Kidney (tissue), 14 donors: ENCODE data around the gene QPCTL. TPM values are rescaled to one million over a fixed set of nuclear protein-coding genes. Genes with fewer than 3 reads are reported as not detected.

ENCODE experiments used
- DNase-seq, 5 donors: peaks; one replicate each; pipeline ENCODE4 v3.0.0-alpha.2; 2013 to 2020
- FAIRE-seq: peaks from 2 replicates; lab custom pipeline; 2012; peaks lifted over from hg19 to GRCh38; lab: Jason Lieb, UNC
- H3K27ac ChIP-seq, 2 donors: one replicate each; pipeline ENCODE4 v1.7.0; 2013; ENCODE audit warnings: low read depth in 2 of 2, low read length in 2 of 2, inconsistent platforms in 1 of 2
- H3K27me3 ChIP-seq: one replicate; pipeline ENCODE4 v1.7.1; 2013; ENCODE audit warnings: low read length, inconsistent platforms; ENCODE audit not compliant: control insufficient read depth, insufficient read depth
- H3K36me3 ChIP-seq, 3 donors: one replicate each; pipeline versions ENCODE4 v1.7.0 to v1.7.1; 2013; ENCODE audit warnings: low read length in 3 of 3, control low read depth in 1 of 3, inconsistent platforms in 1 of 3; ENCODE audit not compliant: insufficient read depth in 3 of 3, control insufficient read depth in 2 of 3
- H3K4me1 ChIP-seq, 3 donors: one replicate each; pipeline versions ENCODE4 v1.7.0 to v1.7.1; 2013; ENCODE audit warnings: low read length in 3 of 3, inconsistent platforms in 1 of 3, low read depth in 1 of 3; ENCODE audit not compliant: control insufficient read depth in 2 of 3, insufficient read depth in 2 of 3
- H3K4me3 ChIP-seq, 3 donors: one replicate each; pipeline versions ENCODE4 v1.7.0 to v1.8.1; 2013; ENCODE audit warnings: low read length in 3 of 3, control low read depth in 1 of 3, inconsistent platforms in 1 of 3
- H3K9ac ChIP-seq, 3 donors: one replicate each; pipeline versions ENCODE4 v1.7.0 to v1.7.1; 2013; ENCODE audit warnings: low read length in 3 of 3, control low read depth in 1 of 3, inconsistent platforms in 1 of 3
- H3K9me3 ChIP-seq, 3 donors: one replicate each; pipeline versions ENCODE4 v1.7.0 to v1.7.1; 2013; ENCODE audit warnings: low read length in 3 of 3, control low read depth in 1 of 3, inconsistent platforms in 1 of 3; ENCODE audit not compliant: control insufficient read depth in 2 of 3, insufficient read depth in 1 of 3
- intact Hi-C: fragments of 100-400 bp; cut with DNase I; formaldehyde crosslinking; loops from one replicate; pipeline ENCODE4 v1.11.1; 2022
- polyA plus RNA-seq: library from polyadenylated mRNA; stranded (reverse); fragments of 350-450 nt; fragmentation: Illumina TruSeq; extraction: RNeasy Lipid Tissue Mini Kit (QIAGEN cat#74804); gene quantifications from one replicate; pipeline ENCODE4 v1.2.3, GENCODE V29; 2014; ENCODE audit warnings: low read depth, low replicate concordance; ENCODE audit not compliant: insufficient read depth
- total RNA-seq: library from RNA; stranded (reverse); fragmentation: NEBNext Ultra II Directional; extraction: Animal tissue kit (Norgen Biotek cat#: 25700); gene quantifications from one replicate; pipeline ENCODE4 v1.2.1, GENCODE V29; 2021
- TF ChIP-seq, protein P1 (sequence below): IDR thresholded peaks from 3 replicates; pipeline ENCODE4 v1.5.1; 2012; ENCODE audit warnings: mild to moderate bottlenecking, moderate library complexity, borderline replicate concordance; ENCODE audit not compliant: insufficient read depth; ENCODE audit errors: extremely low read depth
- donor health status: control.
- donor health status: control.
- donor health status: control.
- donor health status: control.
- donor health status: control.
- donor health status: DM: yes; HTN: yes; CAD: no.
- donor health status: Normal renal cell carcinoma (clear cell type).

QPCTL gene
- total and polyA plus RNA-seq, 2 donors from 2014 or later = 6.8 to 8.0 TPM

- peaks cover 0 to 8% (median 0%) of the 10 kb centered on the region in 3 donors for H3K4me1 ChIP-seq
- no peak for FAIRE-seq
- TF ChIP-seq, protein P1, sequence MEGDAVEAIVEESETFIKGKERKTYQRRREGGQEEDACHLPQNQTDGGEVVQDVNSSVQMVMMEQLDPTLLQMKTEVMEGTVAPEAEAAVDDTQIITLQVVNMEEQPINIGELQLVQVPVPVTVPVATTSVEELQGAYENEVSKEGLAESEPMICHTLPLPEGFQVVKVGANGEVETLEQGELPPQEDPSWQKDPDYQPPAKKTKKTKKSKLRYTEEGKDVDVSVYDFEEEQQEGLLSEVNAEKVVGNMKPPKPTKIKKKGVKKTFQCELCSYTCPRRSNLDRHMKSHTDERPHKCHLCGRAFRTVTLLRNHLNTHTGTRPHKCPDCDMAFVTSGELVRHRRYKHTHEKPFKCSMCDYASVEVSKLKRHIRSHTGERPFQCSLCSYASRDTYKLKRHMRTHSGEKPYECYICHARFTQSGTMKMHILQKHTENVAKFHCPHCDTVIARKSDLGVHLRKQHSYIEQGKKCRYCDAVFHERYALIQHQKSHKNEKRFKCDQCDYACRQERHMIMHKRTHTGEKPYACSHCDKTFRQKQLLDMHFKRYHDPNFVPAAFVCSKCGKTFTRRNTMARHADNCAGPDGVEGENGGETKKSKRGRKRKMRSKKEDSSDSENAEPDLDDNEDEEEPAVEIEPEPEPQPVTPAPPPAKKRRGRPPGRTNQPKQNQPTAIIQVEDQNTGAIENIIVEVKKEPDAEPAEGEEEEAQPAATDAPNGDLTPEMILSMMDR = no peak
- peaks cover 11% of the 10 kb centered on the region for H3K27me3 ChIP-seq
- H3K4me3 ChIP-seq = no peak overlapping the region
- H3K9me3 ChIP-seq = no peaks in the 10 kb centered on the region
- no peak overlapping the region for H3K27ac ChIP-seq
- no peak overlapping the region for H3K9ac ChIP-seq
- no peak for DNase-seq
- intact Hi-C loops = no loop called here
- no peaks in the 10 kb centered on the region for H3K36me3 ChIP-seq
Observed at GRCh38 chr19:45663800-45664199, 28.7 kb upstream of the QPCTL start.

GRCh38 chr19:45664575-45664974 is 27.9 kb upstream of the QPCTL start:
- intact Hi-C loops = no loop called here
- TF ChIP-seq, protein P1 = no peak
- no peak overlapping the region for H3K4me3 ChIP-seq
- no peak overlapping the region for H3K27ac ChIP-seq
- H3K27me3 ChIP-seq = peaks cover 17% of the 10 kb centered on the region
- DNase-seq (no peak), FAIRE-seq (no peak)
- no peak overlapping the region for H3K9ac ChIP-seq
- H3K9me3 ChIP-seq = no peaks in the 10 kb centered on the region
- H3K36me3 ChIP-seq = no peaks in the 10 kb centered on the region
- H3K4me1 ChIP-seq = peaks cover 0 to 13% (median 0%) of the 10 kb centered on the region in 3 donors

DNA sequence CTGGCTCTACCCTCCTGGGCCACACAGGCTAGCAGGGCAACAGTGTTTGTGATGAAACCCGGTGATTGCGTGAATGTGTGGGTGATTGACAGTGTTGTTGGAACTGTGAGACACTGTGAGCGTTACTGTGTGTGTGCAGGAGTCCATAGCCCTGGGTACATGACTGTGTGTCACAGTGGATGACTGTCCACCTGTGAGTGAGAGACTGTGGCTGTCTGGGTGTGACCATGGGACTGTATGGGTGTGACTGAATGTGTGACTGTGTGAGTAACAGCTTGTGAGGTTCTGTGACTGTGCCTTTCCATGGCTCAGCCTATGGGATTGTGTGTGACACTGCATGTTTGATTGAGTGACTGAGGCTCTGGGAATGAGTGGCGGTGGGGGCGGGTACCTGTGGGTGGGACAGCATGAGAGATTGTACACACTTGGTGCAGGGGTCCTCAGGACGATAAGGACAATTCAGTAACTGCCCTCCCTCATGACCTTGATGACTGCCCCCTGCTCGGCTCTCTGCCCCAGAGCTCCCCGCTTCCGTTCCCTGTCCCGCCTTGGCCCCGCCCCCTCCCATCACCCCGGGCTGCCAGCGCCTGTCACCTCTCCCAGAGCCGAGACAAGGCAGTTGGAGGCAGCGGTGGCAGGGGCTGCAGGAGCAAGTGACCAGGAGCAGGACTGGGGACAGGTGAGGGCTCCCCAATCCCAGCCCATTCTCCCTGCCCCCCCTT is 24.7 kb upstream of the QPCTL start, which contains the start of gene GIPR:
Gene GIPR, plus strand, starts transcription at position 602 of the 722 bp plus-strand sequence. CDS start 1,300 bp downstream, outside the sequence.
- Histone ChIP-seq H3K4me3 (peak within 1 kb of the TSS in 2 of 3 donors; percentile 12 to 35), H3K9me3 (no peaks in the 10 kb centered on the region), H3K27ac (no peak within 1 kb of the TSS), H3K27me3 (peaks cover 26% of the 10 kb centered on the region), H3K36me3 (no peaks in the 10 kb centered on the region), H3K4me1 (peaks cover 0 to 15% (median 0%) of the 10 kb centered on the region in 3 donors), H3K9ac (no peak within 1 kb of the TSS)
- TF ChIP-seq, protein P1 = no peak
- FAIRE-seq (no peak), DNase-seq (peak in 3 of 5 donors; percentile 40 to 81 (median 79))
- intact Hi-C loops = no loop called here
